Testis (tissue), 3 donors: ENCODE results near the gene ACSM4. TPM values are rescaled to one million over a fixed set of nuclear protein-coding genes. Genes with fewer than 3 reads are reported as not detected.

Source experiments
- DNase-seq: peaks from one replicate; pipeline ENCODE4 v3.0.0-alpha.2; 2019
- H3K27ac ChIP-seq, 2 donors: fragments of 200-600 bp; sonication (generic); one replicate each; pipeline ENCODE4 v1.5.1; 2019
- H3K27me3 ChIP-seq: fragments of 200-600 bp; sonication (generic); one replicate; pipeline ENCODE4 v1.5.1; 2019
- H3K36me3 ChIP-seq: fragments of 200-600 bp; sonication (generic); one replicate; pipeline ENCODE4 v1.5.1; 2017; ENCODE audit warnings: low read depth; ENCODE audit errors: missing control alignments
- H3K4me1 ChIP-seq: fragments of 200-600 bp; sonication (generic); one replicate; pipeline ENCODE4 v1.5.1; 2019
- H3K4me3 ChIP-seq, 2 donors: fragments of 200-600 bp; sonication (generic); one replicate each; pipeline ENCODE4 v1.5.1; 2017 to 2019
- H3K9me3 ChIP-seq: fragments of 200-600 bp; sonication (generic); one replicate; pipeline ENCODE4 v1.5.1; 2017
- CTCF ChIP-seq, 3 experiments: fragments of 450-650 bp in 2 of 3; fragments of 200-600 bp in 1 of 3; sonication (generic) in 1 of 3; IDR thresholded peaks; one replicate each; pipeline ENCODE4 v1.5.1; 2016 to 2019; ENCODE audit warnings: antibody characterized with exemption in 3 of 3, mild to moderate bottlenecking in 2 of 3, moderate library complexity in 1 of 3
- POLR2A ChIP-seq: fragments of 450-650 bp; IDR thresholded peaks from one replicate; pipeline ENCODE4 v1.6.1; 2017; ENCODE audit warnings: antibody characterized with exemption, mild to moderate bottlenecking, moderate library complexity
- WGBS, 2 donors: methylation state at CpG; one replicate each; pipeline ENCODE4 v1.1.5; 2018; 5-methylcytosine and 5-hydroxymethylcytosine counted together
- intact Hi-C: fragments of 100-400 bp; cut with DNase I; formaldehyde crosslinking; loops from one replicate; pipeline ENCODE4 v1.15.1; 2023; ENCODE audit warnings: low total_unique reads
- polyA plus RNA-seq: library from polyadenylated mRNA; stranded (reverse); fragments of 350-450 nt; fragmentation: Illumina TruSeq; extraction: RNeasy Lipid Tissue Mini Kit (QIAGEN cat#74804); gene quantifications from one replicate; pipeline ENCODE4 v1.2.3, GENCODE V29; 2014; ENCODE audit warnings: low read depth, low replicate concordance; ENCODE audit not compliant: insufficient read depth
- total RNA-seq, 2 donors: library from RNA; depleted of rRNA; stranded (reverse); fragments of >200 nt; gene quantifications; one replicate each; pipeline ENCODE4 v1.2.3, GENCODE V29; 2016

ACSM4 gene
- total and polyA plus RNA-seq, 3 donors from 2014 or later, result 0.79 to 2.5 (median 1.3) TPM

- Histone ChIP-seq H3K9me3 (no peaks in the 10 kb centered on the region), H3K36me3 (no peaks in the 10 kb centered on the region), H3K4me3 (no peak overlapping the region), H3K27me3 (no peaks in the 10 kb centered on the region), H3K27ac (no peak overlapping the region), H3K4me1 (no peaks in the 10 kb centered on the region)
- 59 to 82% methylated on average over 1 of the region's 1 CpG for WGBS, 2 donors
- DNase-seq, result no peak
- intact Hi-C loops, result no loop called here
- TF ChIP-seq POLR2A (no peak), CTCF (IDR thresholded peaks at IDR 0.05) (no peak)
Measured at GRCh38 chr12:7293670-7294069, 10.2 kb upstream of the ACSM4 start.

GRCh38 chr12:7295529-7295928 is 8.3 kb upstream of the ACSM4 start:
- TF ChIP-seq POLR2A, result no peak
- no peak for TF ChIP-seq CTCF (IDR thresholded peaks at IDR 0.05)
- WGBS, 2 donors, result 71 to 87% methylated on average over 1 of the region's 1 CpG
- H3K27ac ChIP-seq, result no peak overlapping the region
- H3K27me3 ChIP-seq, result no peaks in the 10 kb centered on the region
- H3K4me1 ChIP-seq, result no peaks in the 10 kb centered on the region
- intact Hi-C loops, result no loop called here
- no peak for DNase-seq
- no peaks in the 10 kb centered on the region for H3K36me3 ChIP-seq
- no peaks in the 10 kb centered on the region for H3K9me3 ChIP-seq
- H3K4me3 ChIP-seq, result no peak overlapping the region

- no peak for DNase-seq
- H3K4me1 ChIP-seq, result no peaks in the 10 kb centered on the region
- no peak overlapping the region for H3K27ac ChIP-seq
- no peaks in the 10 kb centered on the region for H3K27me3 ChIP-seq
- H3K4me3 ChIP-seq, result no peak overlapping the region
- no peaks in the 10 kb centered on the region for H3K9me3 ChIP-seq
- 86 to 91% methylated on average over 2 of the region's 2 CpGs for WGBS, 2 donors
- no peak for TF ChIP-seq POLR2A
- no peak for TF ChIP-seq CTCF (IDR thresholded peaks at IDR 0.05)
- intact Hi-C loops, result no loop called here
- H3K36me3 ChIP-seq, result no peaks in the 10 kb centered on the region
Measured at GRCh38 chr12:7297865-7298264, 6.0 kb upstream of the ACSM4 start.

- Histone ChIP-seq H3K36me3 (no peaks in the 10 kb centered on the region), H3K4me3 (no peak overlapping the region), H3K4me1 (no peaks in the 10 kb centered on the region), H3K27ac (no peak overlapping the region), H3K27me3 (no peaks in the 10 kb centered on the region), H3K9me3 (no peaks in the 10 kb centered on the region)
- intact Hi-C loops, result no loop called here
- 78 to 82% methylated on average over 5 of the region's 5 CpGs for WGBS, 2 donors
- DNase-seq, result no peak
- no peak for TF ChIP-seq CTCF (IDR thresholded peaks at IDR 0.05)
- TF ChIP-seq POLR2A, result no peak
Measured at GRCh38 chr12:7302266-7302986, 1.4 kb upstream of the ACSM4 start.

GRCh38 chr12:7303230-7303629 is 642 bp upstream of the ACSM4 start:
- no peak for DNase-seq
- Histone ChIP-seq H3K9me3 (no peaks in the 10 kb centered on the region), H3K4me1 (no peaks in the 10 kb centered on the region), H3K4me3 (no peak overlapping the region), H3K36me3 (no peaks in the 10 kb centered on the region), H3K27me3 (no peaks in the 10 kb centered on the region), H3K27ac (no peak overlapping the region)
- 85 to 96% methylated on average over 2 of the region's 2 CpGs for WGBS, 2 donors
- intact Hi-C loops, result no loop called here
- TF ChIP-seq CTCF (IDR thresholded peaks at IDR 0.05), result no peak
- TF ChIP-seq POLR2A, result no peak
